Hepatocyte (in vitro differentiated cells): ENCODE results near the gene RNF183. TPM values are rescaled to one million over a fixed set of nuclear protein-coding genes. Genes with fewer than 3 reads are reported as not detected.

ENCODE experiments used
- DNase-seq: peaks from one replicate; pipeline ENCODE4 v3.0.0-alpha.2; 2016; ENCODE audit warnings: low spot score
- H2AFZ ChIP-seq: fragments of 200-600 bp; sonication (generic); 2 replicates; pipeline ENCODE4 v1.6.0; 2016; ENCODE audit warnings: antibody characterized with exemption, mild to moderate bottlenecking
- H3K27ac ChIP-seq: fragments of 200-600 bp; sonication (generic); 2 replicates; pipeline ENCODE4 v1.5.1; 2016; ENCODE audit warnings: mild to moderate bottlenecking
- H3K27me3 ChIP-seq: fragments of 200-600 bp; sonication (generic); 2 replicates; pipeline ENCODE4 v1.6.1; 2016
- H3K36me3 ChIP-seq: fragments of 200-600 bp; sonication (generic); replicated peaks from 2 replicates; pipeline ENCODE4 v1.5.1; 2016; ENCODE audit warnings: low read depth; ENCODE audit not compliant: insufficient read depth
- H3K4me1 ChIP-seq: fragments of 200-600 bp; sonication (generic); 2 replicates; pipeline ENCODE4 v1.5.1; 2016; ENCODE audit warnings: mild to moderate bottlenecking, moderate library complexity; ENCODE audit not compliant: insufficient read depth
- H3K4me2 ChIP-seq: fragments of 200-600 bp; sonication (generic); 2 replicates; pipeline ENCODE4 v1.6.0; 2016
- H3K4me3 ChIP-seq: fragments of 200-600 bp; sonication (generic); 2 replicates; pipeline ENCODE4 v1.5.1; 2016; ENCODE audit warnings: mild to moderate bottlenecking
- H3K79me2 ChIP-seq: fragments of 200-600 bp; sonication (generic); 2 replicates; pipeline ENCODE4 v1.6.0; 2017; ENCODE audit warnings: mild to moderate bottlenecking
- H3K9me2 ChIP-seq: fragments of 200-600 bp; sonication (generic); replicated peaks from 2 replicates; pipeline ENCODE4 v1.6.0; 2017; ENCODE audit warnings: mild to moderate bottlenecking; ENCODE audit not compliant: insufficient read depth
- H3K9me3 ChIP-seq: fragments of 200-600 bp; sonication (generic); 2 replicates; pipeline ENCODE4 v1.5.1; 2016; ENCODE audit warnings: low read depth, mild to moderate bottlenecking
- H4K20me1 ChIP-seq: fragments of 200-600 bp; sonication (generic); 2 replicates; pipeline ENCODE4 v1.6.0; 2016; ENCODE audit warnings: mild to moderate bottlenecking; ENCODE audit not compliant: insufficient read depth, poor library complexity, severe bottlenecking
- CTCF ChIP-seq: fragments of 200-600 bp; sonication (generic); IDR thresholded peaks from 2 replicates; pipeline ENCODE4 v1.5.1; 2016; ENCODE audit warnings: antibody characterized with exemption, mild to moderate bottlenecking; ENCODE audit not compliant: poor library complexity
- EZH2 ChIP-seq: fragments of 200-600 bp; sonication (generic); IDR thresholded peaks from 2 replicates; pipeline ENCODE4 v1.6.1; 2016; ENCODE audit warnings: antibody characterized with exemption, mild to moderate bottlenecking, borderline replicate concordance
- EZH2phosphoT487 ChIP-seq: fragments of 200-600 bp; sonication (generic); IDR thresholded peaks from one replicate; pipeline ENCODE4 v1.6.1; 2018; ENCODE audit warnings: antibody characterized with exemption, mild to moderate bottlenecking, low read depth, moderate library complexity; ENCODE audit not compliant: unreplicated experiment, severe bottlenecking
- WGBS: methylation state at CpG from one replicate; pipeline ENCODE4 v1.1.6; 2016; ENCODE audit warnings: low lambda C conversion rate; ENCODE audit errors: missing lambda C conversion rate; 5-methylcytosine and 5-hydroxymethylcytosine counted together
- polyA plus RNA-seq: library from polyadenylated mRNA; unstranded; fragments of >200 nt; fragmentation: Nextera tagmentation; extraction: Ambion mirVana; gene quantifications from 2 replicates; pipeline ENCODE4 v1.2.1, GENCODE V29; 2016
- total RNA-seq: library from RNA; depleted of rRNA; stranded (reverse); fragments of >200 nt; gene quantifications from 2 replicates; pipeline ENCODE4 v1.2.3, GENCODE V29; 2014

Gene RNF183
- total and polyA plus RNA-seq, 2 experiments from 2014 or later = 0.21 to 0.43 TPM

- no peak overlapping the region for H3K27ac ChIP-seq
- no peaks in the 10 kb centered on the region for H3K79me2 ChIP-seq
- H3K4me2 ChIP-seq = peak overlapping the region; percentile 92
- H3K36me3 ChIP-seq = no peaks in the 10 kb centered on the region
- H3K9me3 ChIP-seq = no peaks in the 10 kb centered on the region
- H4K20me1 ChIP-seq = no peaks in the 10 kb centered on the region
- peak overlapping the region; percentile 44 for H2AFZ ChIP-seq
- no peak for TF ChIP-seq CTCF
- no peak for TF ChIP-seq EZH2phosphoT487
- TF ChIP-seq EZH2 = peak; percentile 37
- peak overlapping the region; percentile 58 for H3K4me3 ChIP-seq
- peaks cover 20% of the 10 kb centered on the region for H3K27me3 ChIP-seq
- 14% methylated on average over 13 of the region's 13 CpGs for WGBS
- DNase-seq = no peak
- H3K4me1 ChIP-seq = peaks cover 9% of the 10 kb centered on the region
- H3K9me2 ChIP-seq = no peaks in the 10 kb centered on the region
Measured at GRCh38 chr9:113349066-113349444, 45.9 kb upstream of the RNF183 start.

- no peaks in the 10 kb centered on the region for H3K36me3 ChIP-seq
- H3K79me2 ChIP-seq = no peaks in the 10 kb centered on the region
- no peaks in the 10 kb centered on the region for H3K9me3 ChIP-seq
- H3K27ac ChIP-seq = no peak overlapping the region
- DNase-seq = no peak
- WGBS = 97% methylated on average over 3 of the region's 3 CpGs
- no peak overlapping the region for H2AFZ ChIP-seq
- H4K20me1 ChIP-seq = no peaks in the 10 kb centered on the region
- H3K9me2 ChIP-seq = no peaks in the 10 kb centered on the region
- TF ChIP-seq CTCF (no peak), EZH2phosphoT487 (no peak), EZH2 (no peak)
- H3K4me1 ChIP-seq = peaks cover 9% of the 10 kb centered on the region
- H3K4me3 ChIP-seq = no peak overlapping the region
- no peak overlapping the region for H3K4me2 ChIP-seq
- peaks cover 20% of the 10 kb centered on the region for H3K27me3 ChIP-seq
Measured at GRCh38 chr9:113348437-113348836, 45.3 kb upstream of the RNF183 start.

- no peaks in the 10 kb centered on the region for H3K36me3 ChIP-seq
- H3K9me2 ChIP-seq = no peaks in the 10 kb centered on the region
- H3K4me1 ChIP-seq = peaks cover 9% of the 10 kb centered on the region
- H2AFZ ChIP-seq = no peak overlapping the region
- H3K27ac ChIP-seq = no peak overlapping the region
- DNase-seq = no peak
- H3K4me2 ChIP-seq = no peak overlapping the region
- TF ChIP-seq EZH2 (no peak), CTCF (no peak), EZH2phosphoT487 (no peak)
- H3K27me3 ChIP-seq = peaks cover 13% of the 10 kb centered on the region
- no peaks in the 10 kb centered on the region for H4K20me1 ChIP-seq
- H3K79me2 ChIP-seq = no peaks in the 10 kb centered on the region
- no peak overlapping the region for H3K4me3 ChIP-seq
- 48% methylated on average over 1 of the region's 1 CpG for WGBS
- no peaks in the 10 kb centered on the region for H3K9me3 ChIP-seq
Measured at GRCh38 chr9:113345671-113346070, 42.5 kb upstream of the RNF183 start.

GRCh38 chr9:113345190-113345589 is 42.0 kb upstream of the RNF183 start:
- H3K4me1 ChIP-seq = peaks cover 8% of the 10 kb centered on the region
- H3K9me3 ChIP-seq = no peaks in the 10 kb centered on the region
- peaks cover 10% of the 10 kb centered on the region for H3K27me3 ChIP-seq
- H4K20me1 ChIP-seq = no peaks in the 10 kb centered on the region
- no peaks in the 10 kb centered on the region for H3K36me3 ChIP-seq
- TF ChIP-seq EZH2phosphoT487 (no peak), CTCF (no peak), EZH2 (no peak)
- no peak overlapping the region for H3K27ac ChIP-seq
- H3K9me2 ChIP-seq = no peaks in the 10 kb centered on the region
- H2AFZ ChIP-seq = no peak overlapping the region
- H3K79me2 ChIP-seq = no peaks in the 10 kb centered on the region
- no peak overlapping the region for H3K4me2 ChIP-seq
- 77% methylated on average over 2 of the region's 2 CpGs for WGBS
- no peak overlapping the region for H3K4me3 ChIP-seq
- no peak for DNase-seq
